Body of pancreas (tissue), 4 donors: Measurements from ENCODE around the gene HLF.

Experiments used
- POLR2A ChIP-seq, 3 donors: fragments of 450-650 bp; IDR thresholded peaks; one replicate each; pipeline ENCODE4 v1.6.1; 2016; ENCODE audit warnings: antibody characterized with exemption in 3 of 3, mild to moderate bottlenecking in 2 of 3
- TF ChIP-seq, protein P1 (sequence below), 7 experiments: fragments of 450-650 bp in 4 of 7; fragments of 200-600 bp in 3 of 7; sonication (generic) in 3 of 7; IDR thresholded peaks; one replicate each; pipeline ENCODE4 v1.5.1; 2016 to 2019; ENCODE audit warnings: antibody characterized with exemption in 7 of 7

DNA sequence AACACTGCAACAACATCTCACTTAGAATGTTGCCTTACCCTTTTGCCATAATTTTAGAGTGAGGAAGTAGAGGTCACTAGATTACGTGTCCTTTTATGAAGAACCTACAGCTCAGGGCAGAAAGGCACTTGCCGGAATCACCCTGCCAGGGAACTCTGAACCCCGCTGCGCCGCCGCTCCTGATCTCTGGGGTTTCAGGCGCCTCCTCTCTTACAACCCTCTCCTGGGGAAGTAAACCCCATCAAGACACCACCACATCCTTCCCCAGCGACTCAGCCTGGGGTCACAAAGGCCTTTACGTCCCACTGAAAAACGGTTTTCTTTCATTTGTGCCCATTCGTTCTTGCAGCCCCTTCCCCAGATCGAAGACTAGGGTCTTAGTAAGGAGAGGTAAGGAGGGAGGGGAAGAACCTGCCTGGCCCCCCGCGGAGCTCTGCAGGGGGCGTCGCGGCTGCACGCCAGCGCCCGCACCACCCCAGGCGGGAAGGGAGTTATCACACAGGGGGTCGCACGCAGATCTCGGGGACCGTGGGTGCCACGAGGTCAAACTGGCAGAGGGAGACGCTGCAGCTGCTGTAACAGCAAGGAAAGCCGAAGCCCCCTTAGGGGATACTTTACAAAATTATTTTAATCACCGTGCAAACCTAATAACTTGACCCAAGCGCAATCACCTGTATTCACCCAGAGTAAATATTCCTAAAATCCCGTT, 1.0 kb upstream of the HLF start:
- TF ChIP-seq, protein P1, sequence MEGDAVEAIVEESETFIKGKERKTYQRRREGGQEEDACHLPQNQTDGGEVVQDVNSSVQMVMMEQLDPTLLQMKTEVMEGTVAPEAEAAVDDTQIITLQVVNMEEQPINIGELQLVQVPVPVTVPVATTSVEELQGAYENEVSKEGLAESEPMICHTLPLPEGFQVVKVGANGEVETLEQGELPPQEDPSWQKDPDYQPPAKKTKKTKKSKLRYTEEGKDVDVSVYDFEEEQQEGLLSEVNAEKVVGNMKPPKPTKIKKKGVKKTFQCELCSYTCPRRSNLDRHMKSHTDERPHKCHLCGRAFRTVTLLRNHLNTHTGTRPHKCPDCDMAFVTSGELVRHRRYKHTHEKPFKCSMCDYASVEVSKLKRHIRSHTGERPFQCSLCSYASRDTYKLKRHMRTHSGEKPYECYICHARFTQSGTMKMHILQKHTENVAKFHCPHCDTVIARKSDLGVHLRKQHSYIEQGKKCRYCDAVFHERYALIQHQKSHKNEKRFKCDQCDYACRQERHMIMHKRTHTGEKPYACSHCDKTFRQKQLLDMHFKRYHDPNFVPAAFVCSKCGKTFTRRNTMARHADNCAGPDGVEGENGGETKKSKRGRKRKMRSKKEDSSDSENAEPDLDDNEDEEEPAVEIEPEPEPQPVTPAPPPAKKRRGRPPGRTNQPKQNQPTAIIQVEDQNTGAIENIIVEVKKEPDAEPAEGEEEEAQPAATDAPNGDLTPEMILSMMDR (IDR thresholded peaks at IDR 0.05), result no peak
- TF ChIP-seq POLR2A (IDR thresholded peaks at IDR 0.05), result no peak
